GM18858 (cell line): ENCODE measurements around the gene FHL2.
"Not testable (repeated sequence)": the region's sequence is repeated elsewhere in the genome, so short reads cannot be mapped to it uniquely, and the experiment has no call there.

Experiments used
- ATAC-seq: cut with Tn5 transposase; IDR thresholded peaks from one replicate; pipeline ENCODE4 v1.9.1; 2021; ENCODE audit not compliant: unreplicated experiment

The FHL2 gene

GRCh38 chr2:105398336-105399206 is at the start of gene FHL2:
TSS of gene FHL2 (minus strand) at chr2:105399051. CDS start at chr2:105386516, 12,535 bp downstream.
- peak; percentile 96 for ATAC-seq

- no peak for ATAC-seq
Observed at GRCh38 chr2:105447476-105447875, 48.6 kb upstream of the FHL2 start.

- ATAC-seq: no peak
Observed at GRCh38 chr2:105446501-105446900, 47.6 kb upstream of the FHL2 start.

GRCh38 chr2:105445976-105446375 is 47.1 kb upstream of the FHL2 start:
- ATAC-seq: no peak

GRCh38 chr2:105445498-105445897 is 46.6 kb upstream of the FHL2 start:
- no peak for ATAC-seq

GRCh38 chr2:105443617-105444598 is 45.1 kb upstream of the FHL2 start:
- ATAC-seq: no peak

GRCh38 chr2:105442721-105443120 is 43.9 kb upstream of the FHL2 start:
- ATAC-seq: no peak

- ATAC-seq: no peak
Observed at GRCh38 chr2:105442056-105442455, 43.2 kb upstream of the FHL2 start.

GRCh38 chr2:105439141-105439540 is 40.3 kb upstream of the FHL2 start:
- no peak for ATAC-seq

- no peak for ATAC-seq
Observed at GRCh38 chr2:105438104-105438929, 39.5 kb upstream of the FHL2 start.

- ATAC-seq: no peak
Observed at GRCh38 chr2:105437708-105438103, 38.9 kb upstream of the FHL2 start.

- no peak for ATAC-seq
Observed at GRCh38 chr2:105432749-105433148, 33.9 kb upstream of the FHL2 start.

GRCh38 chr2:105432044-105432399 is 33.2 kb upstream of the FHL2 start:
- ATAC-seq: no peak

- ATAC-seq: no peak
Observed at GRCh38 chr2:105431367-105432043, 32.7 kb upstream of the FHL2 start.

- ATAC-seq: no peak
Observed at GRCh38 chr2:105428387-105429018, 29.7 kb upstream of the FHL2 start.

- no peak for ATAC-seq
Observed at GRCh38 chr2:105427485-105427884, 28.6 kb upstream of the FHL2 start.

GRCh38 chr2:105426626-105427292 is 27.9 kb upstream of the FHL2 start:
- ATAC-seq: no peak

GRCh38 chr2:105425936-105426625 is 27.2 kb upstream of the FHL2 start:
- ATAC-seq: no peak

GRCh38 chr2:105424836-105425235 is 26.0 kb upstream of the FHL2 start:
- not testable (repeated sequence) for ATAC-seq
